Ascending aorta (tissue), 2 donors: ENCODE results near the gene PAPPA. TPM values are rescaled to one million over a fixed set of nuclear protein-coding genes. Genes with fewer than 3 reads are reported as not detected.

Experiments
- DNase-seq, 2 donors: peaks; one replicate each; pipeline ENCODE4 v3.0.0-alpha.2; 2019; ENCODE audit warnings: low spot score in 2 of 2
- H3K27ac ChIP-seq, 2 donors: fragments of 200-600 bp; sonication (generic); one replicate each; pipeline ENCODE4 v1.5.1; 2016 to 2017; ENCODE audit warnings: mild to moderate bottlenecking in 1 of 2
- H3K27me3 ChIP-seq: fragments of 200-600 bp; sonication (generic); one replicate; pipeline ENCODE4 v1.5.1; 2017
- H3K36me3 ChIP-seq, 2 donors: fragments of 200-600 bp; sonication (generic); one replicate each; pipeline ENCODE4 v1.5.1; 2016
- H3K4me1 ChIP-seq, 2 donors: fragments of 200-600 bp; sonication (generic); one replicate each; pipeline ENCODE4 v1.5.1; 2016 to 2017; ENCODE audit warnings: mild to moderate bottlenecking in 1 of 2
- H3K4me3 ChIP-seq, 2 donors: fragments of 200-600 bp; sonication (generic); one replicate each; pipeline ENCODE4 v1.5.1; 2016 to 2017; ENCODE audit warnings: mild to moderate bottlenecking in 1 of 2
- H3K9me3 ChIP-seq, 2 donors: fragments of 200-600 bp; sonication (generic); one replicate each; pipeline ENCODE4 v1.5.1; 2016
- intact Hi-C: fragments of 100-400 bp; cut with DNase I; formaldehyde crosslinking; loops from one replicate; pipeline ENCODE4 v1.15.1; 2023
- total RNA-seq: library from RNA; depleted of rRNA; stranded (reverse); fragments of >200 nt; gene quantifications from one replicate; pipeline ENCODE4 v1.1.0, GENCODE V29; 2016
- TF ChIP-seq, protein P1 (sequence below), 3 experiments: fragments of 200-600 bp in 2 of 3; fragments of 450-650 bp in 1 of 3; sonication (generic) in 2 of 3; IDR thresholded peaks; one replicate each; pipeline ENCODE4 v1.5.1; 2016 to 2019; ENCODE audit warnings: antibody characterized with exemption in 3 of 3, mild to moderate bottlenecking in 1 of 3, moderate library complexity in 1 of 3

The PAPPA gene
- total RNA-seq, 1 donor from 2014 or later, result 6.0 TPM

DNA sequence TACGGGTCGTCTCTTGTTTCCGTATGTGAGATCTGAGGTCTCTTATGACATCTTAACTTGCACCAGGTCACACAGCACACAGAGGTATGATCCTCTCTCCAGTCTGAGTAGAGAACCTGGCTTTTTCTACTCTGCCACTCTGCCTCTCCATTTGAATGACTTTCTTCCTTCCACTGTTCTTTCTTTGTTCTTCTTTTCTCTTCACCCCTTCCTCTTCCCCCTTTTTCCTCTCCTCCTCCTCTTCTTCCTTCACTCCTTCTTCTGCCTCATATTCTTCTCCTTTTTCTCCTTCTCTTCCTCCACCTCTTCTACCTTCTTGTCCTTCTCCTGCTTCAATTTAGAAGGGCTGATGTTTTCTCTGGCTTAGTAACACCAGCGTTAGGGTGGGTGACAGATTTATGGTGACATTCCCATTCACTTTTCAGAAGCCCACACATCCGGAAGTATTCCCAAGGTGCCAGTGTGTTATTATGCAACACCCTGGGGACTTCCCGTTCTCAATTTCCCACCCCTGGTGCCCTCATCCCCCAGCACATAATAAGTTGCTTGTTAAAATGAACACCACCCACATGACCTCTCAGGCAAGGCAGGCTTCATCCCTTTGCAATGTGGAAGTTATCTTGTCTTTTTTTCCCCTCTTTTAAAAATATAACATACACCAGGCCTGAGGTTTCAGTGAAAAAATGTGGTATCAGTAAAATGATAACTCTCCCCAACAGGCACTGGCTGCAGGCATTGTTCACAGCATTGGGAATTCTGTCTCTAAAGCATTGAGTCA is 122.0 kb downstream of the PAPPA start:
- Histone ChIP-seq H3K4me3 (no peak overlapping the region), H3K4me1 (no peaks in the 10 kb centered on the region), H3K9me3 (no peaks in the 10 kb centered on the region), H3K36me3 (peaks cover 0 to 4% of the 10 kb centered on the region in 2 donors), H3K27ac (no peak overlapping the region), H3K27me3 (no peaks in the 10 kb centered on the region)
- TF ChIP-seq, protein P1, sequence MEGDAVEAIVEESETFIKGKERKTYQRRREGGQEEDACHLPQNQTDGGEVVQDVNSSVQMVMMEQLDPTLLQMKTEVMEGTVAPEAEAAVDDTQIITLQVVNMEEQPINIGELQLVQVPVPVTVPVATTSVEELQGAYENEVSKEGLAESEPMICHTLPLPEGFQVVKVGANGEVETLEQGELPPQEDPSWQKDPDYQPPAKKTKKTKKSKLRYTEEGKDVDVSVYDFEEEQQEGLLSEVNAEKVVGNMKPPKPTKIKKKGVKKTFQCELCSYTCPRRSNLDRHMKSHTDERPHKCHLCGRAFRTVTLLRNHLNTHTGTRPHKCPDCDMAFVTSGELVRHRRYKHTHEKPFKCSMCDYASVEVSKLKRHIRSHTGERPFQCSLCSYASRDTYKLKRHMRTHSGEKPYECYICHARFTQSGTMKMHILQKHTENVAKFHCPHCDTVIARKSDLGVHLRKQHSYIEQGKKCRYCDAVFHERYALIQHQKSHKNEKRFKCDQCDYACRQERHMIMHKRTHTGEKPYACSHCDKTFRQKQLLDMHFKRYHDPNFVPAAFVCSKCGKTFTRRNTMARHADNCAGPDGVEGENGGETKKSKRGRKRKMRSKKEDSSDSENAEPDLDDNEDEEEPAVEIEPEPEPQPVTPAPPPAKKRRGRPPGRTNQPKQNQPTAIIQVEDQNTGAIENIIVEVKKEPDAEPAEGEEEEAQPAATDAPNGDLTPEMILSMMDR (IDR thresholded peaks at IDR 0.05), result no peak
- no peak for DNase-seq
- intact Hi-C loops, result no loop called here

DNA sequence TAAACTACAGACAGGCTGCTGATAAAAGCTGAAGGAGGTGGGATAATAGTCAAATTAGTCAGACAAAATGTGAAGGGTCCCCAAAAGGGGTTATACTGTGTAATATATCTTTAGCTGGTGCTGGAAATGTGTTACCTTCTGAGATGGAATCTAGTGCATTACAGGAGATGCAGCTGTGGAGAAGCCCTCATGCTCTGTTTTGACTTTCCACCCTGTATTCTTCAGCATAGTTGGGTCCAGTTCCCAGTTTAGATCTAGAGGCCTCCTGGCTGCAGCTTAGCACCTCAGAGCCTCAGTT is 122.6 kb downstream of the PAPPA start:
- TF ChIP-seq, protein P1 (IDR thresholded peaks at IDR 0.05), result no peak
- no peak overlapping the region for H3K4me3 ChIP-seq
- H3K9me3 ChIP-seq, result no peaks in the 10 kb centered on the region
- H3K36me3 ChIP-seq, result peaks cover 0 to 4% of the 10 kb centered on the region in 2 donors
- H3K27me3 ChIP-seq, result no peaks in the 10 kb centered on the region
- DNase-seq, result no peak
- intact Hi-C loops, result no loop called here
- no peaks in the 10 kb centered on the region for H3K4me1 ChIP-seq
- no peak overlapping the region for H3K27ac ChIP-seq

DNA sequence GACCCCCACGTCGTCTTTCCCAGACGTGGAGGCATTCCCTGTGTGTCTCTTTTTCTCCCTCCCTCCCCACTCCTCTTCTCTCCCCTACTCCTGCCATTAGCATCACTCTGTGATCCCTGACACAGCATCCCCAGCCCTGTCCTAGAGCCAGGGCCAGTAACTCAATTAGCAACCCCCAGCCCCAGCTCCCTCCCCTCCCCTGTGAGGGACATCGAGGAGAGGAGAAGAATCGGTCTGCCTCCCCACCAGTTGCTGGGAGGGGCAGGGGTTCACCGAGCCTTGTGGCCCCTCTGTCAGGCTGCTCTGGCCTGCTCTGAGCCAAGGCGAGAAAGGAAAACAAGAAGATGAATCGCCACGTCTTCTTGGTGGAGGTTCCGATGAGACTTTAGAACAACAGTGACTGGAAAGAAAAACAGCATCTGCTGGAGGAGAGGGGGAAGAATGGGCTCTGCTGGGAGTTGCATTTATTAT is 123.1 kb downstream of the PAPPA start:
- H3K4me3 ChIP-seq, result no peak overlapping the region
- no peak for DNase-seq
- intact Hi-C loops, result no loop called here
- no peaks in the 10 kb centered on the region for H3K27me3 ChIP-seq
- peaks cover 0 to 4% of the 10 kb centered on the region in 2 donors for H3K36me3 ChIP-seq
- H3K4me1 ChIP-seq, result no peaks in the 10 kb centered on the region
- no peaks in the 10 kb centered on the region for H3K9me3 ChIP-seq
- TF ChIP-seq, protein P1 (IDR thresholded peaks at IDR 0.05), result no peak
- H3K27ac ChIP-seq, result no peak overlapping the region

DNA sequence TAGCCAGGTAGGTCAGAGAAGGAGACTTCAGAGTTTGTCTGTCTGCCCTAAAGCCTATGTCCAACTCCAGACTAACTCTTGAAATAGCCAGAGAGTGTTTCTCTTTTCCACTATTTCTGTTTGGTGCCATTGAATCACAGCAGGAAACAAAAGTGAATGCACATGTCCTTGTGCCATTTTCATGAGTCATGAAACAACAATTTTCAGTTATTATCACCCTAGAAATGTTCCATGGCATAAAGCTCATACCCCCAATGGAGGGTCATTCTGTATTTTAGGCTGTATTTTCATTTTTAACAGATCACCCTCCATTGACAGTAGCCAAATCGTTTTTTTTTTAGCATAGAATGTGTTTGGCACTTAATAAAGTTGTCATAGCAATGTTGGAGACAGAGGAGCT is 124.7 kb downstream of the PAPPA start:
- Histone ChIP-seq H3K27me3 (no peaks in the 10 kb centered on the region), H3K4me3 (no peak overlapping the region), H3K27ac (no peak overlapping the region), H3K9me3 (no peaks in the 10 kb centered on the region), H3K4me1 (no peaks in the 10 kb centered on the region), H3K36me3 (no peaks in the 10 kb centered on the region)
- DNase-seq, result no peak
- TF ChIP-seq, protein P1 (IDR thresholded peaks at IDR 0.05), result no peak
- intact Hi-C loops, result no loop called here

- no peaks in the 10 kb centered on the region for H3K4me1 ChIP-seq
- no peaks in the 10 kb centered on the region for H3K9me3 ChIP-seq
- TF ChIP-seq, protein P1 (IDR thresholded peaks at IDR 0.05), result no peak
- H3K27ac ChIP-seq, result no peak overlapping the region
- no peaks in the 10 kb centered on the region for H3K27me3 ChIP-seq
- no peak for DNase-seq
- no peak overlapping the region for H3K4me3 ChIP-seq
- intact Hi-C loops, result no loop called here
- no peaks in the 10 kb centered on the region for H3K36me3 ChIP-seq
These were observed 125.6 kb downstream of the PAPPA start for GRCh38 chr9:116279230-116279629.
